K562 (cell line): ENCODE measurements around the gene SAPCD1. TPM values are rescaled to one million over a fixed set of nuclear protein-coding genes. Genes with fewer than 3 reads are reported as not detected.

Experiments
- ATF3 ChIP-seq, 2 experiments: fragments of 450-650 bp in 1 of 2; sonication (generic) in 1 of 2; formaldehyde crosslinking in 1 of 2; IDR thresholded peaks in 1 of 2; conservative IDR thresholded peaks in 1 of 2; 2 replicates each; pipeline versions ENCODE4 v1.6.1 to v1.8.1; 2016 to 2023; ENCODE audit warnings: mild to moderate bottlenecking in 2 of 2, moderate library complexity in 2 of 2, inconsistent platforms in 1 of 2, missing genetic modification reagents in 1 of 2
- ATF7 ChIP-seq: fragments of 450-650 bp; IDR thresholded peaks from 2 replicates; pipeline ENCODE4 v1.7.1; 2014; ENCODE audit warnings: mild to moderate bottlenecking, moderate library complexity
- DIDO1 ChIP-seq: fragments of 450-650 bp; IDR thresholded peaks from 2 replicates; pipeline ENCODE4 v1.6.1; 2016; ENCODE audit warnings: low read depth, missing biosample characterization, missing genetic modification characterization
- ERF ChIP-seq: fragments of 450-650 bp; formaldehyde crosslinking; IDR thresholded peaks from 2 replicates; pipeline ENCODE4 v1.4.0; 2020; ENCODE audit warnings: mild to moderate bottlenecking, mixed read lengths
- FOS ChIP-seq: IDR thresholded peaks from 3 replicates; pipeline ENCODE4 v1.6.1; 2011; ENCODE audit not compliant: insufficient read length; ENCODE audit errors: extremely low read depth
- IRF2 ChIP-seq: sonication (generic); formaldehyde crosslinking; IDR thresholded peaks from 2 replicates; pipeline ENCODE4 v1.8.1; 2022; ENCODE audit warnings: mild to moderate bottlenecking, missing genetic modification reagents
- JUNB ChIP-seq: fragments of 450-650 bp; formaldehyde crosslinking; conservative IDR thresholded peaks from 2 replicates; pipeline ENCODE4 v1.4.0; 2020; ENCODE audit warnings: mild to moderate bottlenecking
- MXI1 ChIP-seq: IDR thresholded peaks from 2 replicates; pipeline ENCODE4 v1.6.1; 2011; ENCODE audit warnings: low read depth, mild to moderate bottlenecking, improper control_type of control experiment, low read length
- NRF1 ChIP-seq, 2 experiments: fragments of 450-650 bp; IDR thresholded peaks in 1 of 2; conservative IDR thresholded peaks in 1 of 2; 2 replicates each; pipeline ENCODE4 v1.6.1; 2014; ENCODE audit warnings: mild to moderate bottlenecking in 2 of 2
- PHF8 ChIP-seq: fragments of 200-600 bp; sonication (generic); IDR thresholded peaks from 2 replicates; pipeline ENCODE4 v1.6.1; 2012; ENCODE audit warnings: mixed run types, mild to moderate bottlenecking, inconsistent platforms, low read length, moderate library complexity, borderline replicate concordance
- RBM34 ChIP-seq: fragments of 200-400 bp; formaldehyde crosslinking; IDR thresholded peaks from 2 replicates; pipeline ENCODE4 v1.6.1; 2018; ENCODE audit warnings: low read length, borderline replicate concordance; ENCODE audit not compliant: insufficient read depth
- SRSF3 ChIP-seq: fragments of 200-400 bp; formaldehyde crosslinking; IDR thresholded peaks from 2 replicates; pipeline ENCODE4 v1.6.1; 2016; ENCODE audit warnings: mild to moderate bottlenecking, low read length, moderate library complexity; ENCODE audit not compliant: insufficient read depth
- ZC3H4 ChIP-seq: sonication (generic); formaldehyde crosslinking; IDR thresholded peaks from 2 replicates; pipeline ENCODE4 v1.9.0; 2021; ENCODE audit warnings: missing genetic modification reagents, borderline replicate concordance
- ZNF239 ChIP-seq: fragments of 250-450 bp; sonication (Bioruptor Pico); IDR thresholded peaks from 2 replicates; pipeline ENCODE4 v1.4.0; 2020; ENCODE audit warnings: mild to moderate bottlenecking
- ZNF282 ChIP-seq: sonication (generic); formaldehyde crosslinking; IDR thresholded peaks from 2 replicates; pipeline ENCODE4 v1.8.1; 2023; ENCODE audit warnings: missing genetic modification reagents
- ZNF57 ChIP-seq: fragments of 450-650 bp; formaldehyde crosslinking; IDR thresholded peaks from 2 replicates; pipeline ENCODE4 v1.4.0; 2020; ENCODE audit warnings: mild to moderate bottlenecking, moderate library complexity
- ZNF586 ChIP-seq: fragments of 450-650 bp; formaldehyde crosslinking; conservative IDR thresholded peaks from 2 replicates; pipeline ENCODE4 v1.4.0; 2020; ENCODE audit warnings: mild to moderate bottlenecking, moderate library complexity
- ZNF780A ChIP-seq: fragments of 250-450 bp; sonication (Bioruptor Pico); IDR thresholded peaks from 2 replicates; pipeline ENCODE4 v1.5.0; 2021; ENCODE audit warnings: mild to moderate bottlenecking
- polyA plus RNA-seq, 8 experiments: library from polyadenylated mRNA; depleted of rRNA in 4 of 8; stranded (reverse) in 5 of 8; unstranded in 3 of 8; fragments of >200 nt; fragmentation: Nextera tagmentation in 2 of 8; fragmentation: Illumina TruSeq in 1 of 8; extraction: Ambion mirVana in 2 of 8; extraction: Trizol in 1 of 8; gene quantifications; 2 replicates each; pipeline versions ENCODE4 v1.2.1 to v1.2.3, GENCODE V29; 2011 to 2014; ENCODE audit warnings: inconsistent platforms in 1 of 8, missing spikeins in 1 of 8
- total RNA-seq, 7 experiments: library from RNA; depleted of rRNA in 6 of 7; stranded (reverse); fragments of >200 nt in 6 of 7; fragmentation: Illumina TruSeq in 2 of 7; extraction: Trizol in 2 of 7; gene quantifications; 2 replicates each; pipeline versions ENCODE4 v1.2.1 to v1.2.3, GENCODE V29; 2011 to 2021; ENCODE audit warnings: low replicate concordance in 1 of 7
- TF ChIP-seq, protein P1 (sequence below): fragments of 450-650 bp; formaldehyde crosslinking; IDR thresholded peaks from 2 replicates; pipeline ENCODE4 v1.4.0; 2020; ENCODE audit warnings: mild to moderate bottlenecking
- TF ChIP-seq, protein P2 (sequence below): fragments of 450-650 bp; IDR thresholded peaks from 2 replicates; pipeline ENCODE4 v1.6.1; 2018; ENCODE audit not compliant: partially characterized antibody
- TF ChIP-seq, protein P3 (sequence below): fragments of 450-650 bp; formaldehyde crosslinking; IDR thresholded peaks from 2 replicates; pipeline ENCODE4 v1.4.0; 2020; ENCODE audit warnings: mild to moderate bottlenecking, moderate library complexity

Gene SAPCD1
- total and polyA plus RNA-seq, 9 of the 15 experiments (the other 6 are each of a cell fraction or from before 2014, with no cell fraction given) = 2.6 to 30.2 (median 7.4) TPM

GRCh38 chr6:31775633-31776484, 13.4 kb downstream of the SAPCD1 start (continued):
- TF ChIP-seq, protein P1, sequence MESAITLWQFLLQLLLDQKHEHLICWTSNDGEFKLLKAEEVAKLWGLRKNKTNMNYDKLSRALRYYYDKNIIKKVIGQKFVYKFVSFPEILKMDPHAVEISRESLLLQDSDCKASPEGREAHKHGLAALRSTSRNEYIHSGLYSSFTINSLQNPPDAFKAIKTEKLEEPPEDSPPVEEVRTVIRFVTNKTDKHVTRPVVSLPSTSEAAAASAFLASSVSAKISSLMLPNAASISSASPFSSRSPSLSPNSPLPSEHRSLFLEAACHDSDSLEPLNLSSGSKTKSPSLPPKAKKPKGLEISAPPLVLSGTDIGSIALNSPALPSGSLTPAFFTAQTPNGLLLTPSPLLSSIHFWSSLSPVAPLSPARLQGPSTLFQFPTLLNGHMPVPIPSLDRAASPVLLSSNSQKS (CRISPR knock-in tag) = no peak
- TF ChIP-seq ZNF282 (CRISPR knock-in tag) = no peak
- no peak for TF ChIP-seq JUNB
- TF ChIP-seq ERF (CRISPR knock-in tag) = 0 out of 2 replicates have a peak, but pooled peaks have one; percentile 57
- TF ChIP-seq FOS = no peak
- TF ChIP-seq NRF1 (conservative IDR thresholded peaks at IDR 0.05 in 1 of 2, IDR thresholded peaks at IDR 0.05 in 1 of 2) = no peak
- no peak for TF ChIP-seq IRF2 (CRISPR knock-in tag)
- TF ChIP-seq PHF8 = 0 out of 2 replicates have a peak, but pooled peaks have one; percentile 3
- no peak for TF ChIP-seq ZNF57 (CRISPR knock-in tag)
- TF ChIP-seq, protein P2, sequence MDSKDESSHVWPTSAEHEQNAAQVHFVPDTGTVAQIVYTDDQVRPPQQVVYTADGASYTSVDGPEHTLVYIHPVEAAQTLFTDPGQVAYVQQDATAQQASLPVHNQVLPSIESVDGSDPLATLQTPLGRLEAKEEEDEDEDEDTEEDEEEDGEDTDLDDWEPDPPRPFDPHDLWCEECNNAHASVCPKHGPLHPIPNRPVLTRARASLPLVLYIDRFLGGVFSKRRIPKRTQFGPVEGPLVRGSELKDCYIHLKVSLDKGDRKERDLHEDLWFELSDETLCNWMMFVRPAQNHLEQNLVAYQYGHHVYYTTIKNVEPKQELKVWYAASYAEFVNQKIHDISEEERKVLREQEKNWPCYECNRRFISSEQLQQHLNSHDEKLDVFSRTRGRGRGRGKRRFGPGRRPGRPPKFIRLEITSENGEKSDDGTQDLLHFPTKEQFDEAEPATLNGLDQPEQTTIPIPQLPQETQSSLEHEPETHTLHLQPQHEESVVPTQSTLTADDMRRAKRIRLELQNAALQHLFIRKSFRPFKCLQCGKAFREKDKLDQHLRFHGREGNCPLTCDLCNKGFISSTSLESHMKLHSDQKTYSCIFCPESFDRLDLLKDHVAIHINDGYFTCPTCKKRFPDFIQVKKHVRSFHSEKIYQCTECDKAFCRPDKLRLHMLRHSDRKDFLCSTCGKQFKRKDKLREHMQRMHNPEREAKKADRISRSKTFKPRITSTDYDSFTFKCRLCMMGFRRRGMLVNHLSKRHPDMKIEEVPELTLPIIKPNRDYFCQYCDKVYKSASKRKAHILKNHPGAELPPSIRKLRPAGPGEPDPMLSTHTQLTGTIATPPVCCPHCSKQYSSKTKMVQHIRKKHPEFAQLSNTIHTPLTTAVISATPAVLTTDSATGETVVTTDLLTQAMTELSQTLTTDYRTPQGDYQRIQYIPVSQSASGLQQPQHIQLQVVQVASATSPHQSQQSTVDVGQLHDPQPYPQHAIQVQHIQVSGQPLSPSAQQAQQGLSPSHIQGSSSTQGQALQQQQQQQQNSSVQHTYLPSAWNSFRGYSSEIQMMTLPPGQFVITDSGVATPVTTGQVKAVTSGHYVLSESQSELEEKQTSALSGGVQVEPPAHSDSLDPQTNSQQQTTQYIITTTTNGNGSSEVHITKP = no peak
- TF ChIP-seq SRSF3 = peak; percentile 8; the same call in 1 of the 2 replicates
- TF ChIP-seq ZNF780A (CRISPR knock-in tag) = no peak
- TF ChIP-seq ZC3H4 = peak; percentile 30; the same call in 1 of the 2 replicates
- TF ChIP-seq, protein P3, sequence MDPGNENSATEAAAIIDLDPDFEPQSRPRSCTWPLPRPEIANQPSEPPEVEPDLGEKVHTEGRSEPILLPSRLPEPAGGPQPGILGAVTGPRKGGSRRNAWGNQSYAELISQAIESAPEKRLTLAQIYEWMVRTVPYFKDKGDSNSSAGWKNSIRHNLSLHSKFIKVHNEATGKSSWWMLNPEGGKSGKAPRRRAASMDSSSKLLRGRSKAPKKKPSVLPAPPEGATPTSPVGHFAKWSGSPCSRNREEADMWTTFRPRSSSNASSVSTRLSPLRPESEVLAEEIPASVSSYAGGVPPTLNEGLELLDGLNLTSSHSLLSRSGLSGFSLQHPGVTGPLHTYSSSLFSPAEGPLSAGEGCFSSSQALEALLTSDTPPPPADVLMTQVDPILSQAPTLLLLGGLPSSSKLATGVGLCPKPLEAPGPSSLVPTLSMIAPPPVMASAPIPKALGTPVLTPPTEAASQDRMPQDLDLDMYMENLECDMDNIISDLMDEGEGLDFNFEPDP (CRISPR knock-in tag) = no peak
- TF ChIP-seq ZNF239 = no peak
- no peak for TF ChIP-seq RBM34
- no peak for TF ChIP-seq DIDO1 (tag)
- TF ChIP-seq MXI1 = no peak
- TF ChIP-seq ATF3 (IDR thresholded peaks at IDR 0.05) = no peak
- no peak for TF ChIP-seq ATF3 (CRISPR knock-in tag; conservative IDR thresholded peaks at IDR 0.05)
- no peak for TF ChIP-seq ZNF586
- TF ChIP-seq ATF7 = no peak
